ENCODE measurements around the gene TRAPPC3L.
"Not testable (repeated sequence)": the region's sequence is repeated elsewhere in the genome, so short reads cannot be mapped to it uniquely, and the experiment has no call there.

TRAPPC3L gene

GRCh38 chr6:116508527-116508926, 37.0 kb downstream of the TRAPPC3L start:
- DNase-seq (ENCODE audit: insufficient read length, low spot score) (no peak), FAIRE-seq (no peak)
- TF ChIP-seq TAF1 (IDR thresholded peaks at IDR 0.05; ENCODE audit: low read depth, low read length) (no peak), POU2F2 (IDR thresholded peaks at IDR 0.05; ENCODE audit: low read depth, low read length) (no peak), POLR2AphosphoS5 (IDR thresholded peaks at IDR 0.05; ENCODE audit: low read depth, low read length) (no peak), POLR2A (IDR thresholded peaks at IDR 0.05; ENCODE audit: low read depth, low read length) (no peak), SPI1 (IDR thresholded peaks at IDR 0.05; ENCODE audit: low read depth, low read length) (no peak)

- TF ChIP-seq POLR2A (IDR thresholded peaks at IDR 0.05; ENCODE audit: low read depth, low read length) (no peak), SPI1 (IDR thresholded peaks at IDR 0.05; ENCODE audit: low read depth, low read length) (no peak), PAX5 (IDR thresholded peaks at IDR 0.05; ENCODE audit: insufficient read depth, low read length, severe bottlenecking) (no peak), TAF1 (IDR thresholded peaks at IDR 0.05; ENCODE audit: low read depth, low read length) (no peak), POU2F2 (IDR thresholded peaks at IDR 0.05; ENCODE audit: low read depth, low read length) (no peak), POLR2AphosphoS5 (IDR thresholded peaks at IDR 0.05; ENCODE audit: low read depth, low read length) (no peak)
- FAIRE-seq (no peak), DNase-seq (ENCODE audit: insufficient read length, low spot score) (no peak)
These were observed 38.2 kb downstream of the TRAPPC3L start for GRCh38 chr6:116507324-116507723.

GRCh38 chr6:116500969-116501433, 44.5 kb downstream of the TRAPPC3L start:
- TF ChIP-seq SPI1 (IDR thresholded peaks at IDR 0.05; ENCODE audit: low read depth, low read length) = no peak
- no peak for TF ChIP-seq POLR2AphosphoS5 (IDR thresholded peaks at IDR 0.05; ENCODE audit: low read depth, low read length)
- TF ChIP-seq TAF1 (IDR thresholded peaks at IDR 0.05; ENCODE audit: low read depth, low read length) = no peak
- no peak for TF ChIP-seq POU2F2 (IDR thresholded peaks at IDR 0.05; ENCODE audit: low read depth, low read length)
- no peak for TF ChIP-seq PAX5 (IDR thresholded peaks at IDR 0.05; ENCODE audit: insufficient read depth, low read length, severe bottlenecking)
- no peak for TF ChIP-seq POLR2A (IDR thresholded peaks at IDR 0.05; ENCODE audit: low read depth, low read length)
- FAIRE-seq (no peak), DNase-seq (ENCODE audit: insufficient read length, low spot score) (no peak)

GRCh38 chr6:116497113-116497676, 48.3 kb downstream of the TRAPPC3L start:
- no peak for FAIRE-seq
- TF ChIP-seq PAX5 (IDR thresholded peaks at IDR 0.05; ENCODE audit: insufficient read depth, low read length, severe bottlenecking) (no peak), POLR2A (IDR thresholded peaks at IDR 0.05; ENCODE audit: low read depth, low read length) (no peak), TAF1 (IDR thresholded peaks at IDR 0.05; ENCODE audit: low read depth, low read length) (no peak), SPI1 (IDR thresholded peaks at IDR 0.05; ENCODE audit: low read depth, low read length) (no peak)

GRCh38 chr6:116495161-116495560, 50.3 kb downstream of the TRAPPC3L start:
- not testable (repeated sequence) for DNase-seq (ENCODE audit: insufficient read length, low spot score); FAIRE-seq

More at GRCh38 chr6:116497113-116497676, 48.3 kb downstream of the TRAPPC3L start:
- no peak for DNase-seq (ENCODE audit: insufficient read length, low spot score)

GRCh38 chr6:116492331-116493067, 53.0 kb downstream of the TRAPPC3L start:
- no peak for DNase-seq (ENCODE audit: insufficient read length, low spot score)
- TF ChIP-seq PAX5 (IDR thresholded peaks at IDR 0.05; ENCODE audit: insufficient read depth, low read length, severe bottlenecking) (no peak), POU2F2 (IDR thresholded peaks at IDR 0.05; ENCODE audit: low read depth, low read length) (no peak), SPI1 (IDR thresholded peaks at IDR 0.05; ENCODE audit: low read depth, low read length) (no peak), POLR2A (IDR thresholded peaks at IDR 0.05; ENCODE audit: low read depth, low read length) (no peak), TAF1 (IDR thresholded peaks at IDR 0.05; ENCODE audit: low read depth, low read length) (no peak), POLR2AphosphoS5 (IDR thresholded peaks at IDR 0.05; ENCODE audit: low read depth, low read length) (no peak)
- FAIRE-seq = no peak

GRCh38 chr6:116491610-116492330, 53.7 kb downstream of the TRAPPC3L start:
- no peak for DNase-seq (ENCODE audit: insufficient read length, low spot score)
- FAIRE-seq = peak; percentile 20

GRCh38 chr6:116485559-116486184, 59.8 kb downstream of the TRAPPC3L start:
- FAIRE-seq = no peak
- TF ChIP-seq POU2F2 (IDR thresholded peaks at IDR 0.05; ENCODE audit: low read depth, low read length) (no peak), POLR2AphosphoS5 (IDR thresholded peaks at IDR 0.05; ENCODE audit: low read depth, low read length) (no peak), TAF1 (IDR thresholded peaks at IDR 0.05; ENCODE audit: low read depth, low read length) (no peak), POLR2A (IDR thresholded peaks at IDR 0.05; ENCODE audit: low read depth, low read length) (no peak), SPI1 (IDR thresholded peaks at IDR 0.05; ENCODE audit: low read depth, low read length) (no peak), PAX5 (IDR thresholded peaks at IDR 0.05; ENCODE audit: insufficient read depth, low read length, severe bottlenecking) (no peak)
- DNase-seq (ENCODE audit: insufficient read length, low spot score) = no peak

More at GRCh38 chr6:116491610-116492330, 53.7 kb downstream of the TRAPPC3L start:
- no peak for TF ChIP-seq TAF1 (IDR thresholded peaks at IDR 0.05; ENCODE audit: low read depth, low read length)
- TF ChIP-seq POLR2A (IDR thresholded peaks at IDR 0.05; ENCODE audit: low read depth, low read length) = no peak
- no peak for TF ChIP-seq POLR2AphosphoS5 (IDR thresholded peaks at IDR 0.05; ENCODE audit: low read depth, low read length)
- no peak for TF ChIP-seq SPI1 (IDR thresholded peaks at IDR 0.05; ENCODE audit: low read depth, low read length)
- TF ChIP-seq POU2F2 (IDR thresholded peaks at IDR 0.05; ENCODE audit: low read depth, low read length) = no peak
- TF ChIP-seq PAX5 (IDR thresholded peaks at IDR 0.05; ENCODE audit: insufficient read depth, low read length, severe bottlenecking) = no peak

GRCh38 chr6:116483616-116484015, 61.9 kb downstream of the TRAPPC3L start:
- DNase-seq (ENCODE audit: insufficient read length, low spot score) (no peak), FAIRE-seq (no peak)
- TF ChIP-seq POLR2A (IDR thresholded peaks at IDR 0.05; ENCODE audit: low read depth, low read length) = no peak
